Fibroblast of mammary gland (primary cell): Measurements from ENCODE around the gene ARFGAP3.

ENCODE experiments used
- DNase-seq: peaks from one replicate; pipeline ENCODE4 v3.0.0-alpha.2; 2010; ENCODE audit warnings: low read depth
- H3K4me3 ChIP-seq: 2 replicates; pipeline ENCODE4 v1.5.1; 2011; ENCODE audit warnings: low read depth, mild to moderate bottlenecking, low read length, moderate library complexity; ENCODE audit not compliant: control insufficient read depth
- TF ChIP-seq, protein P1 (sequence below): conservative IDR thresholded peaks from 2 replicates; pipeline ENCODE4 v1.5.1; 2011; ENCODE audit warnings: low read depth, low read length, inconsistent platforms; ENCODE audit not compliant: control insufficient read depth, insufficient read depth

ARFGAP3 gene

DNA sequence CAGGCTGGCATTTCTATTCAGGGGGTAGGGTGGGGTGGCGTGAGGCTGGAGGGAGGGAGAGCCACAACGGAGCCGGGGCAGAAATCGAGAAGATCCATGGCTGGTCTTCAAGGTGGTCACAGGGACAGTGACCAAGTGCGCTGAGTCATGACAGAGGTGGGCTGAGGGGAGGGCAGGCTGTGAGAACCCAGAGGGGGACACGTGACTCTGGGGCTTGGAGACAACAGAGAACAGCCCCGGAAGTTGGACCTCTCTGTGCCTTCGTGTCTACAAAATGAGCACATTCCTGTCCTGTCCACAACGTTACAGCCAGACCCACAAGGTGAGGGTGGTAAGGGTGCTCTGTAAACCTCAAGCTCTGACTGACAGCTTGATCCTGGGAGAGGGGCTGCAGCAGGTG lies 35.1 kb upstream of the ARFGAP3 start:
- TF ChIP-seq, protein P1, sequence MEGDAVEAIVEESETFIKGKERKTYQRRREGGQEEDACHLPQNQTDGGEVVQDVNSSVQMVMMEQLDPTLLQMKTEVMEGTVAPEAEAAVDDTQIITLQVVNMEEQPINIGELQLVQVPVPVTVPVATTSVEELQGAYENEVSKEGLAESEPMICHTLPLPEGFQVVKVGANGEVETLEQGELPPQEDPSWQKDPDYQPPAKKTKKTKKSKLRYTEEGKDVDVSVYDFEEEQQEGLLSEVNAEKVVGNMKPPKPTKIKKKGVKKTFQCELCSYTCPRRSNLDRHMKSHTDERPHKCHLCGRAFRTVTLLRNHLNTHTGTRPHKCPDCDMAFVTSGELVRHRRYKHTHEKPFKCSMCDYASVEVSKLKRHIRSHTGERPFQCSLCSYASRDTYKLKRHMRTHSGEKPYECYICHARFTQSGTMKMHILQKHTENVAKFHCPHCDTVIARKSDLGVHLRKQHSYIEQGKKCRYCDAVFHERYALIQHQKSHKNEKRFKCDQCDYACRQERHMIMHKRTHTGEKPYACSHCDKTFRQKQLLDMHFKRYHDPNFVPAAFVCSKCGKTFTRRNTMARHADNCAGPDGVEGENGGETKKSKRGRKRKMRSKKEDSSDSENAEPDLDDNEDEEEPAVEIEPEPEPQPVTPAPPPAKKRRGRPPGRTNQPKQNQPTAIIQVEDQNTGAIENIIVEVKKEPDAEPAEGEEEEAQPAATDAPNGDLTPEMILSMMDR = no peak
- DNase-seq = no peak
- H3K4me3 ChIP-seq = no peak overlapping the region

GRCh38 chr22:42891696-42892095 lies 34.6 kb upstream of the ARFGAP3 start:
- TF ChIP-seq, protein P1 = no peak
- no peak for DNase-seq
- H3K4me3 ChIP-seq = no peak overlapping the region

- no peak for DNase-seq
- no peak overlapping the region for H3K4me3 ChIP-seq
- TF ChIP-seq, protein P1 = no peak
Measured at GRCh38 chr22:42891008-42891407, 33.9 kb upstream of the ARFGAP3 start.

DNA sequence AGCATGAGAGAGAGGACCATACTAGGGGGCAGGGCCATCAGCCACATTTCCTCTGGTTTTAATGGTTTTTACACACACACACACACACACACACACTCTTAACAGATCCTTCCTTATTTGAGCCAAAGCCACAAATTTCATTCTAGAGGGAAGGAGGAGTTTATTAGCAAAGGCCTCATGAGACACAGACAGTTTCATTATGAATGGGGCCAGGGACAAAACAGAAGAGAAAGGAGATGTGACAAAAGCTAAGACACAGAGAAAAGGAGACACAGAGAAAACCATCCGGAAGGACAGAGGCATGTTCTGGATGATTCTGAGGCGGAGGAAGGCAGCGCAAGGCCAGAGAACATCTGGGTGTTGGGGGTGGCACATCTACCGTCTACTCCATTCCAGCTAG lies 32.2 kb upstream of the ARFGAP3 start:
- TF ChIP-seq, protein P1 = no peak
- no peak for DNase-seq
- H3K4me3 ChIP-seq = no peak overlapping the region

- TF ChIP-seq, protein P1 = no peak
- no peak overlapping the region for H3K4me3 ChIP-seq
- DNase-seq = no peak
Measured at GRCh38 chr22:42887523-42888507, 30.7 kb upstream of the ARFGAP3 start.

GRCh38 chr22:42887120-42887519 lies 30.0 kb upstream of the ARFGAP3 start:
- TF ChIP-seq, protein P1 = no peak

More at GRCh38 chr22:42887120-42887519, 30.0 kb upstream of the ARFGAP3 start:
- H3K4me3 ChIP-seq = no peak overlapping the region
- no peak for DNase-seq
